Measurements from ENCODE around the gene HDAC4. TPM values are rescaled to one million over a fixed set of nuclear protein-coding genes. Genes with fewer than 3 reads are reported as not detected.

HDAC4 gene
- total RNA-seq, 1 experiment from 2014 or later = 32.0 TPM

DNA sequence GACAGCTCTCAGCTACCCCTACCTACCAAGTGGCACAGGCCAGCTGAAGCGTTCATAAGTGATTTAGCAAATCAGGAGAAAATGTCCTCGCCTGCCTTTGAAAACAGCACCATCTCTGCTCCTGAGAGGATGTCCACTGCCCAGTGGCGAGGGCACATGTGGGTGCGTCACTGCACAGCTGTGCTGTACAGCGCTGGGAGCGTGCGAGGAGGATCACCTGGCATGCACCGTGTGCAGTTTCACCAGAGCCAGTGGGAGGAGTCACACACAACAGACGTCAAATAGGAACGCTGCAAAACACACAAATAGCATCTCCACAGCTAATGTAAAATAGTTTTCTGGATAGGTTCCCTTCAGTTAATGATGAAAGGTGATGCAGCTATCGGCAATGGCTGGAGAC, 154.1 kb downstream of the HDAC4 start:
- no peaks in the 10 kb centered on the region for H3K23me2 ChIP-seq (ENCODE audit: insufficient read length, low read depth, low read length, poor library complexity, severe bottlenecking)
- no peaks in the 10 kb centered on the region for H3K9me3 ChIP-seq (ENCODE audit: control insufficient read depth, low read depth, low read length)
- Mint-ChIP-seq H3K27ac (peak overlapping the region in 2 of 3 experiments; percentile 68 to 77; a peak in 3 of 7 replicates), H3K4me1 (peaks cover 41 to 53% of the 10 kb centered on the region in 2 experiments), H3K4me3 (no peak overlapping the region), H3K9me3 (no peaks in the 10 kb centered on the region), H3K36me3 (ENCODE audit: insufficient read depth in 1 of 3, low read depth in 3 of 3) (no peaks in the 10 kb centered on the region; a peak in 1 of 7 replicates), H3K27me3 (ENCODE audit: low read depth) (no peaks in the 10 kb centered on the region)
- H2BK12ac ChIP-seq (ENCODE audit: insufficient read length, low read depth, low read length) = no peak overlapping the region
- no peak overlapping the region for H4K5ac ChIP-seq (ENCODE audit: insufficient read length, low read depth, low read length)
- peaks cover 3% of the 10 kb centered on the region; the same call in 1 of the 2 replicates for H3K4me1 ChIP-seq (ENCODE audit: insufficient read depth, low read length)
- H3T11ph ChIP-seq (ENCODE audit: low read length) = no peak overlapping the region
- no peak overlapping the region for H3K56ac ChIP-seq (ENCODE audit: insufficient read length, low read depth, low read length)
- H3K18ac ChIP-seq (ENCODE audit: insufficient read length, low read depth, low read length) = no peak overlapping the region
- no peaks in the 10 kb centered on the region for H3K27me3 ChIP-seq (ENCODE audit: insufficient read depth, low read length)
- no peak overlapping the region for H2BK120ac ChIP-seq (ENCODE audit: low read depth, low read length, poor library complexity, severe bottlenecking)
- no peak overlapping the region for H2AK5ac ChIP-seq (ENCODE audit: insufficient read length, low read length)
- no peak overlapping the region for H2BK15ac ChIP-seq (ENCODE audit: low read depth, low read length)
- TF ChIP-seq, protein P1, sequence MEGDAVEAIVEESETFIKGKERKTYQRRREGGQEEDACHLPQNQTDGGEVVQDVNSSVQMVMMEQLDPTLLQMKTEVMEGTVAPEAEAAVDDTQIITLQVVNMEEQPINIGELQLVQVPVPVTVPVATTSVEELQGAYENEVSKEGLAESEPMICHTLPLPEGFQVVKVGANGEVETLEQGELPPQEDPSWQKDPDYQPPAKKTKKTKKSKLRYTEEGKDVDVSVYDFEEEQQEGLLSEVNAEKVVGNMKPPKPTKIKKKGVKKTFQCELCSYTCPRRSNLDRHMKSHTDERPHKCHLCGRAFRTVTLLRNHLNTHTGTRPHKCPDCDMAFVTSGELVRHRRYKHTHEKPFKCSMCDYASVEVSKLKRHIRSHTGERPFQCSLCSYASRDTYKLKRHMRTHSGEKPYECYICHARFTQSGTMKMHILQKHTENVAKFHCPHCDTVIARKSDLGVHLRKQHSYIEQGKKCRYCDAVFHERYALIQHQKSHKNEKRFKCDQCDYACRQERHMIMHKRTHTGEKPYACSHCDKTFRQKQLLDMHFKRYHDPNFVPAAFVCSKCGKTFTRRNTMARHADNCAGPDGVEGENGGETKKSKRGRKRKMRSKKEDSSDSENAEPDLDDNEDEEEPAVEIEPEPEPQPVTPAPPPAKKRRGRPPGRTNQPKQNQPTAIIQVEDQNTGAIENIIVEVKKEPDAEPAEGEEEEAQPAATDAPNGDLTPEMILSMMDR (conservative IDR thresholded peaks at IDR 0.05) = no peak
- H3K79me1 ChIP-seq (ENCODE audit: insufficient read depth, low read depth, low read length, poor library complexity, severe bottlenecking) = peaks cover 4% of the 10 kb centered on the region
- no peak for DNase-seq
- H3K79me2 ChIP-seq (ENCODE audit: insufficient read depth, low read length) = no peaks in the 10 kb centered on the region; the same call in 1 of the 2 replicates
- H3K27ac ChIP-seq (ENCODE audit: insufficient read length, low read depth, low read length) = no peak overlapping the region
- H3K9ac ChIP-seq (ENCODE audit: extremely low read depth, insufficient read length, low read length) = no peak overlapping the region
- peaks cover 2% of the 10 kb centered on the region for H4K20me1 ChIP-seq (ENCODE audit: control insufficient read depth, insufficient read depth, insufficient read length)
- no CpG with 5 or more reads among the region's 11 CpGs for WGBS (ENCODE audit: extremely low coverage, insufficient read length, low lambda C conversion rate)
- no peak overlapping the region for H2BK5ac ChIP-seq (ENCODE audit: insufficient read length, low read length)
- no peak overlapping the region for H4K91ac ChIP-seq (ENCODE audit: insufficient read length, low read depth, low read length)
- H3K23ac ChIP-seq (ENCODE audit: insufficient read length, low read depth, low read length) = no peak overlapping the region
- no peak overlapping the region for H3K14ac ChIP-seq (ENCODE audit: insufficient read depth, low read length)
- H3K4me2 ChIP-seq (ENCODE audit: insufficient read depth, insufficient read length, low read length) = no peak overlapping the region
- no peak overlapping the region for H3K4ac ChIP-seq (ENCODE audit: low read depth, low read length)
- no peak overlapping the region for H2AFZ ChIP-seq (ENCODE audit: low read length)
- H4K8ac ChIP-seq (replicated peaks; ENCODE audit: insufficient read length, low read depth, low read length) = no peak overlapping the region
- no peak overlapping the region for H2BK20ac ChIP-seq (ENCODE audit: low read depth, low read length, poor library complexity, severe bottlenecking)
